IPS-NIHi11 (cell line): ENCODE data around the gene PTPRE.

ENCODE experiments used
- DNase-seq: peaks from one replicate; pipeline ENCODE4 v3.0.0; 2012; ENCODE audit warnings: mixed read lengths, low spot score

The PTPRE gene, protein sequence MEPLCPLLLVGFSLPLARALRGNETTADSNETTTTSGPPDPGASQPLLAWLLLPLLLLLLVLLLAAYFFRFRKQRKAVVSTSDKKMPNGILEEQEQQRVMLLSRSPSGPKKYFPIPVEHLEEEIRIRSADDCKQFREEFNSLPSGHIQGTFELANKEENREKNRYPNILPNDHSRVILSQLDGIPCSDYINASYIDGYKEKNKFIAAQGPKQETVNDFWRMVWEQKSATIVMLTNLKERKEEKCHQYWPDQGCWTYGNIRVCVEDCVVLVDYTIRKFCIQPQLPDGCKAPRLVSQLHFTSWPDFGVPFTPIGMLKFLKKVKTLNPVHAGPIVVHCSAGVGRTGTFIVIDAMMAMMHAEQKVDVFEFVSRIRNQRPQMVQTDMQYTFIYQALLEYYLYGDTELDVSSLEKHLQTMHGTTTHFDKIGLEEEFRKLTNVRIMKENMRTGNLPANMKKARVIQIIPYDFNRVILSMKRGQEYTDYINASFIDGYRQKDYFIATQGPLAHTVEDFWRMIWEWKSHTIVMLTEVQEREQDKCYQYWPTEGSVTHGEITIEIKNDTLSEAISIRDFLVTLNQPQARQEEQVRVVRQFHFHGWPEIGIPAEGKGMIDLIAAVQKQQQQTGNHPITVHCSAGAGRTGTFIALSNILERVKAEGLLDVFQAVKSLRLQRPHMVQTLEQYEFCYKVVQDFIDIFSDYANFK

DNA sequence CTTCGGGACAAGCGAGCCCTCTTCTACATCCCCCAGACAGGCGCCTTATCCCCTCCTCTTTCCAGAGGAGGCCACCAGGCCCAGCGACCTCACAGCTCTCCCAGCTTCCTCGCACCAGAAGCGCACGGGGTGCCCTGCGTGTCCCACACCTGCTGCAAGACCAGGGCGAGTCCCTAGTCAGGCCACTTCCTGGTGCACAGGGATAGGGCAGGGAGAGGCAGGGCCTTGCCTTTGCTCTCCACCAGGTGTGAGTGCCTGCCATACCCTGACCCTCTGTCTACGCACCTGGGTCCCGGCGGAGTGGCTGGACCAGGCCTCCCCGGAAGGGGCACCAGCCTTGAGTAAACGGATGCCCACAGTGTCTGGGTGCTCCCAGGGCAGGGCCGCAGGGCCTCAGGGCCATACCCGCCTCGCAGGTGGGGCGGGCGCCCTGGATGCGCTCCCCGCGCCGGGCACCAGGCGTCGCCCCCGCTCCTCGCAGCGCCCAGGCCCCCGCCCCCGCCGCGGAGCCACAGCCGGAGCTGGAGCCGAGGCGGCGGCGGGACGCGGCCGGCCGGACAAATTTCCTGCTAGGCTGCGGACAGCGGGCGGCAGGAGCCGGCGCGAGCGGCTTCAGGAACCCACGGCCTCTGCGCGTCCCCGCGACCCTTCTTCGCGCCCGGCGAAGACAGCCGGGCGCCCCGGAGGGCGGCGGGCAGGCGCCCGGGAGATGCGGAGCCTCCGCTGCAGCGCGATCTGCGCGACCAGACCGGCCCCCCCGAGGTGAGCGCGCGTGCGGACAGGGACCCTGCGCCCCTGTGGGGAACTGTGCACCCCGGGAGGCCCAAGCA lies at the start of gene PTPRE:
Gene PTPRE, plus strand, starts transcription at position 556 of the 830 bp plus-strand sequence. CDS start 133,779 bp downstream, outside the sequence.
- DNase-seq = peak; percentile 96

DNA sequence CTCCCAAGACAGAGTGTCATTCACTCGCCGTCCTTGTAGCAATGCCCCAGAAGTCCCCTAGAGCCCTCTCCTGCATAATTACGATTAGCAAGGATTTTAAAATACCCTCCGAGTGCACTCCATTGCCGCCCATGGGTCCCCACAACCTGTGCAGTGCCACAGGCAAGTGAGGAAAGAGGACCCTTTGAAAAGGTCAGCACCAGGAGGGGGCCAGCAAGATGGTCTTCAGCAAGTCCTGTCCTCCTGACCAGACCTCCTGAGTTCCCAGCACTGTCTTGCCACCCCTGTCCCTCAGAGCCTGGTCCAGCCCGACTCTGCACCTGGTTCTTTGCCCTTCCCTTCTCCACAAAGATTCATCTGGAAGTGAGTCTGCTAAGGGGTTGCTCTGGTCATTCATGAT lies 46.3 kb upstream of the PTPRE start:
- DNase-seq = no peak

DNA sequence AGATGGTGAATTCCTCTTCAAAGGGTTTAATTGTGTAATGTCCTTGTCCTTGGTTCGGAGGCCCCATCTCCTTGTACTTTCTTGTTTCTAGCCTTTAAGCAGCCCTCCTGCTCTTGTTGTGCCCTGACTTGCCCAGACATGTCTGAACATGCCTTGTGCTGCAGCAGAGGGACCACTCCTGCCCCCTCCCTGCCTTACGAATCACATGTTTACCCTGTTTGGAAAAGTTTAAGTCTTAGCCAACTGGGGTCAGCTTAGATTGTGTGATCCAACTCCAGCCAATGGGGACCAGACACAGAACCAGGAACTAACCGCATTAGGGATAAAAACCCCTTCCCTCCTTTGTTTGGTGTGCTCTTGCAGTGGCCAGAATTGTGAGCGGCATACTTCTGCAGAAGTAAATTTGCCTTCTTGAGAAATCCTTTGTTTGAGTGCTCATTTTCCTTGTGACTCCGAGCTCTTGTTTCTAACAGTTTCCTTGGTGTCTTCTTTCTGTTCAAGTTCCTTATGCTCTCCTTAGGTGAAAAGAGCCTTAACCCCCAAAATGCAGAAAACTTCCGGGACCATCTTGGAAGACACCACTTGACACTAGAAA lies 43.6 kb upstream of the PTPRE start:
- no peak for DNase-seq

DNA sequence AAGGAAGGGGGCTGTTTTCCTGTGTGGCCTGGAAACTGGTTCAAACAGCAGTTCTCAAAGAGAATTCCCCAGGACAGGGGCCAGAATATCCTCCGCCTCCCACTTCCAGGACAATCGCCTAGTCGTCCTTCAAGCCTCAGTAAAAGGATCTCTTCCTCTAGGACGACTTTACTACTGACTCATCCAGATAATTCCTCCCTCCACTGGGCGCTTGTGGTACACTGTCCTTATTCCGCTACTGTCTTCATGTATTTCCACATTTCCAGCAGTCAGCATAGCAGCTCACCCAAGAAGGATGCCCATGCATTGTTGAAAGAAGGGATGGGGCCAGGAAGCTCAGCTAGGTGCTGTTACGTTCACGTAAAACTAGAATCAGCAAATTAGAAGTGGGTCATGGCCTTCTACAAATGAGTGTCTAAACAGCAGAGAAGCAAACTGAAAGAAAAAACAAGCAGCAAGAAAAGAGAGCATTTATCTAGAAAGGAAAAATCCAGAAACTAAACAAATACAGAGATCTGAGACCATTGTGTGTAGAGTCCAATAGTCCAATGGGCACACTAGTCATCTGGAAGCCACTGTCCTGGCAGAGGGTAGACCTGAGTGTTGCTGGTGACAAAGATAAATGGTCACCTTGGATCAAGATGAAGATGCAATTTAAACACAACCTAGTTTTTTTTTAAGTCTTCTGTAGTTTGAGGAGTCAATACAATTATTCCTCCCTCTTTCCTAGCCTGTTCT lies 40.5 kb upstream of the PTPRE start:
- DNase-seq = no peak

DNA sequence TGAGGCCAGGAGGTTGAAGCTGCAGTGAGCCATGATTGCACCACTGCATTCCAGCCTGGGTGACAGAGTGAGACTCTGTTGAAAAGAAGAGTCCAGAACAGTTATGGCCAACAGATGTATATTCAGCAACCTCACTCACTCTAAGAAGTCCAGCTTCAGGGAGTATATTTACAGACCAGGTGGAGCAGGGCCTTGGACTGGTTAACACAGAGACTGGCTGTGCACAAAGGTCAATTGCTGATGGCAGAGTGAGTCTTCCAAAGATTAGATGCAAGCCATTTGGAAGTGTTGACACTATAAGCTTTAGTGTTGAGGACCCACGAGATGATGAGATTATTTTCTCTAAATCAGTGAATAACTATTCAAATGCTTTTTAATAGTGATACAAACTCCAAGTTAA lies 39.1 kb upstream of the PTPRE start:
- DNase-seq = no peak

DNA sequence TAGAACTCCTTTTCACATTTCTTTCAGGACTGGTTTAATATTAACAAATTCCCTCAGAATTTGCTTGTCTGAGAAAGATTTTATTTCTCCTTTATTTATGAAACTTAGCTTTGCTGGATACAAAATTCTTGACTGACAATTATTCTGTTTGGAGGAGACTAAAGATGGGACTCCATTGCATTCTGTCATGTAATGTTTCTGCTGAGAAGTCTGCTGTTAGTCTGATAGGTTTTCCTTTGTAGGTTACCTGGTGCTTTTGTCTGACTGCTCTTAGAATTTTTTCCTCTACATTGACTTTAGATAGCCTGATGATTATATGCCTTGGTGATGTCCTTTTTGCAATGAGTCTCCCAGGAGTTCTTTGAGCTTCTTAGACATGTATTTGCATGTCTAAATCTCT lies 37.6 kb upstream of the PTPRE start:
- DNase-seq = no peak

DNA sequence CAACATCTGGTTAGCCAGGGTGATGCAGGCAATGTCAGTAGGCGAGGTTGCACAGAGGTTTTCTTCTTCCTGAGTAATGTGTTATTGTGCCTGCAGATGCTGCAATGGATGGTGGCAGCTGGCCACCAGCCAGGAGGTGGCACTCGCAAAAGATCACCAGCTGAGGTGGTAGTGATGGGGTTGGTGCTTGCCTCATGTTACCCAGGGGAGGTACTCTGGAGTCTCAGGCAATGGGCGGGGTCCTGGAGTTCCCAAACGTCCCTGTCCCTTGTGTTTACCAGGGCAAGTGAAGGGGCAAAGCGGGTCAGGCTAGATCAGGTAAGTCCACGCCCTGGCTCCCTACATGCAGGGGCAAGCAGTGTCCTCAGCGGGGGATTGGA lies 35.3 kb upstream of the PTPRE start:
- no peak for DNase-seq

DNA sequence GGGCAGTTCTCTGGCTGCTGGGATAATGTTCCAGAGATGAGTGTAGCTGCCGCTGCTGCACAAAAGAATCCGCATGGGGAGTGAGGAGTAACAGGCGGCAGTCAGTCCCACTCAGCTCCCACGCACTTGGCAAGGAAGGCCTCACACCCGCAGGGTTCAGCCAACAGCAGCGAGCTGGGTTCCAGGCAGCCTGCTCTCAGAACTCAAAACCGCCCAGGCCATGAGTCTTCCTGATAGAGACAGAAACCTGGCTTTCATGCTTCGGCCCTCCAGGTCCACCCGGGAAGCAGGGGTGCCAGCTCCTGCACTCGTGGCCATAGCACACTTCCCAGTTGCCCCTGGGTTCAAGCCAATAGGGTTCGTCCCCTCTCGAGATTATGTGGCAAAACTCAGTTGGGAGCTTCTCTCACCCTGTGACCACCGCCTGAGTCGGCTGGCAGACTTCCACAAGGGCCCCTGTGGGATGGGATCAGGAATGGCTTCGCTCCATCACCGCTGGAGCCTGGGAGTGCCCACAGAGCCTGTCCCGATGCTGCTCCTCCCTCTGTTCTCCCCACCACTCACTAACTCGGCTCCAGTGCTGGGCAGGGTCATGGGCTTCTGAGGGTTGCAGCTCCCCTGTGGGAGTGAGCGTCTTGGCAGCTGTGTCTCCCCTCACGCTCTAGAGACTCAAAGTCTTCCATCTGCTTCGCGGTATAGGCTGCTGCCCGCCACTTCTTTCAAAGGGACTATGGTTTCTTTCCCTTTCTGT lies 34.7 kb upstream of the PTPRE start:
- DNase-seq = no peak

DNA sequence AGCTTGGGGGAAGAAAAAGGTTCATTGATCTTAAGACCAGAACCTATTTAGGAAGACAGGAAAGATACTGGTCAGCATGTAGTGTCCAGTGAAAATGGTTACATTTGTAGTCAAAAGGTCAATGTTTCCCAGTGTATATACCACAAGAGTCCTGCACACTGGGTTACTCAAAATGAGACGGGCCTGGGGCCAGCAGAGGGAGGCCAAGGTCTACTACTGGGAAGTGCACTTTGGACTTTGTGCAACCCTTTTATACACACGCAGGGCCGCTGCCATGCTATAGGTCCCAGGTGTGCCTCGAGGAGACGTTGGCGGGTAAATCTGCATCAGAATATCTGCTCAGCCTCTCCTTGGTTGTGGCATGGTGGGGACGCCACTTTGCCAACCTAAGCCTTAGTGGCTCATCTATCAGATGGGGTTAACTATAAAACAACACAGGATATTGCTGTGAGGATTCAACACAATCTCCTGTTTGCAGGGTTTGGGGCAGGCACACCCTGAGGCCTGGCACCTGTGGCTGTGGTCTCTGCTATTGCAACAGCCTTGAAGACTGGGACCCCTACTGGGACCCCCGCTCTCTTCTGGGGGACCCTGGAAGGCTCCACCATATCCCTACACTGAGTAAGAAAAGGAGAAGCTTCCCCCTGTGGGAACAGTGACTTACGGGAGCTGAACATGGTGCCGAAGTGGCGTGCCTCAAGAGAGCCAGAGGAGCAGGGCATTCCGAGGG lies 33.9 kb upstream of the PTPRE start:
- DNase-seq = no peak

DNA sequence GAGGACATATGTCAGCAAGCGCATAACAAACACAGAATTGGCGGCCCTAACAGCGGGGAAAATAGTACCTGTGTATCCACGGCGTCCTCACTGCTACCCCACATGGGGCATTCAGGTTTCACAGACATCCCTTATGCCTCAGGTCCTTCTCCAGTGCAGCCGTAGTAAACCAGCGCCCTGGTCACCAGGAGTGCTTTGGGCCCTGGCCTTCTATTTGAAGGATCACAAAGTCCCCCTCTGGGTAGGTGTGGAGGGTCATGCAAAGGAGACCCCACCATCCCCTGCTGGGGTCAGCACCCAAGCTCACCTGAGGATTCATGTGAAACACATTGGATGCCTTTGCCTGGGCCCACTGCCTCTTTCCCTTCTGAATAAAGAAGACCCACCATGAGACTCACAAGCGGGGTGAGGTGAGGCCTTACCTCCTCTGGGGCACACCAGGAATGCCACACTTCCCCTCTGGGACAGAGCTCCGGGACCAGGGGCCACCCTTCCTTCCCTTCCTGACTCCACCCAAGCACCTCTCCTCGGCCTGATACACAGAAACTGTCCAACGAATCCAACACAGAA lies 32.9 kb upstream of the PTPRE start:
- no peak for DNase-seq

DNA sequence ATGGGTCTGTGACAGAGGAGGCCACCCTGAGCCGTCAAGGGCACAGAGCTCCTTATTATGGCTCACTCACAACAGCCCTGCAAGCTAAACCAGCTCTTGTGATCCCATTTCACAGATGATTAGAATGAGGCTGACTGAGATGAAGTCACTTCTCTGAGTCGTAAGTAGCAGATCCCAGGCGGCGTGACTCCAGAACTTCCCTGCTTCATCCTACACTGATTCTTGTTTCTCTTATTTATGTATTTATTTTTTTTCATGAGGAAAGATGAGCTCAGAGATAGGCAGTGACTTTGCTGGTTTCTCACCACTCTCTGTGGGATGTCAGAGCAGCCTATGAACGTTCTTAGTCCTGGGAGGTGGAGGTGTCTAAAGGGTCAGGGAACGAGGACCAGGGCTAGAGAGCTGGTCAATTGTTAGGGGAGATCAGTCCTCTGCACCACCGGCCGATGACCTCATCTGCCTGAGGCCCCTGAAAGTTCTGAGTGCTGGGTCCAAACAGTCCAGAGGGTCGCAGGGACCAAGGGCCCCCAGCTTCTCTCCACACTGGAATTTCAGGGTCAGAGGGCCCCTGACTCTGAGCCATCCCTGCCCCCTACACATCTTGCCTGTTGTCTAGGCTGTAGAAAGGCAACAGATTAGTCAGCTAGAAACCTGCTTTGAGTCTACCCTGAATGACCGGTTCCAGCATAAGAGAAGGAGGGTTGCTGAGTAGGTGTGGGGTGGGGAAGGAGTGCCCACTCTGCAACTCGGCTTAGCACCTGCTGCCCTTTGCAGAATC lies 32.0 kb upstream of the PTPRE start:
- no peak for DNase-seq

DNA sequence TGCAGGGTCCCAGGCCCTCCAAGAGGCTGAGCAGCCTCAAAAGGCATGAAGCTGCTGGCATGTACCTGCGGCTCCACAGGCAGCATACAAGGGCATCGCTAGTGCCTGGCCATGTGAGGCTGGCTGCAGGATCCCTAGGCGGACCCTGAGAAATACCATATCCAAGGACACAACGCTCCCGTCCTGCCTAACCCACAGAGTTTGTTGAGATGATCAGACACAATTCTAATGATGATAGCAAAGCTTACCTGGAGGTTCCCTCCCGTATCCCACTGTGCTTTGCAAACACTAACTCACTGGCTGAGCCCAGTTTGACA lies 31.5 kb upstream of the PTPRE start:
- DNase-seq = no peak

DNA sequence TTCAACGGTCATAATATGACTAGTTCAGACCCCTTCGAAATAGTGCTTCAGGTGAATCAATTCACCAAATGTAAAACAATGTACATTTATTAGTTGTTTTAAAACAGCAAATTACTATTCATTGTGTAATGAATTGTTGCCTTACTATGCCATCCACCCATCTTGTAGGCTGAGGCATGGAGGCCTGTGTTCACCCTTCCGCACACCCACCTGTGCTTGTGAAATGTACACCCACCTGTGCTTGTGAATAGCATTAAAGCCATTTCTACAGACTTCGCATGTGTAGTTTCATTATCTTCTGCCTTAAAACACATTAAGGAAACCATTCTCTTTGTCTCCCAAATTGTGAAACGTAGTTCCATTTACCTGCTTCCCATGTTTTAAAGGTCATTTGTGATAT lies 31.0 kb upstream of the PTPRE start:
- DNase-seq = no peak

DNA sequence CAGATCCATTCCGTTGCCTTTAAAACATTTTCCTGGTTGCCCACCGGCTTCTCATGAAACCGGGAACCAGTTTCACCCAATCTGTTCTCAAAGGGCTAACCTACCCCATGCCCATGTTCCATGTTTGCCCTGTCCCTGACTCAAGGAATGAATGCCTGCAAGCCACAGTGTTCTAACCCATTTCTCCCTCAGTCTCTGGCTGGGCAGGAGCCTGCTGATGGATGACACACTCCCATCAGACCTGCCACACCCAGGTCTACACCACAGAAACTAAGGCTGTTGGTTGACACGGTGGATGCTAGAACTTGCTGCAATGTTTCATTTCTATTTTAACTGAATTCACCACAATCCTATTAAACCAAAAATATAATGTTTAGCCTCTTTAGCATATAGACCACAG lies 29.8 kb upstream of the PTPRE start:
- DNase-seq = no peak

DNA sequence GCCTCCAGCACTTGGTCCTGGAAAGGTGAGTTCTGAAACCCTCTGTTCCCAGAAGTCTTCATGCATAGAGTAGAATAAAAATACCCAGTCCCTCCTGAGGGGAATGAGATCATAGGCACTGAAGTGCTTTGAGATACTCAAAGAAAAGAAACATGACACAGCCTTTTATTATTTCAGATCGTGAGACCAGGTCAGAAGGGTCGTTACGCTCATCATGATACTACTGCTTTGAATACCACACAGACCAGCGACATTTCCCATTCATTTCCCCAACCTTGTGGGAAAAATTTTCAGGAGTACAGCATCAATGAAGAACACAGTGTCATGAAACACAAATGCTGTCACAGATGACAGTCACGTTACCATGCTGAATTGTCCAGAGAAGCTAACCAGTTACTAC lies 29.2 kb upstream of the PTPRE start:
- no peak for DNase-seq

DNA sequence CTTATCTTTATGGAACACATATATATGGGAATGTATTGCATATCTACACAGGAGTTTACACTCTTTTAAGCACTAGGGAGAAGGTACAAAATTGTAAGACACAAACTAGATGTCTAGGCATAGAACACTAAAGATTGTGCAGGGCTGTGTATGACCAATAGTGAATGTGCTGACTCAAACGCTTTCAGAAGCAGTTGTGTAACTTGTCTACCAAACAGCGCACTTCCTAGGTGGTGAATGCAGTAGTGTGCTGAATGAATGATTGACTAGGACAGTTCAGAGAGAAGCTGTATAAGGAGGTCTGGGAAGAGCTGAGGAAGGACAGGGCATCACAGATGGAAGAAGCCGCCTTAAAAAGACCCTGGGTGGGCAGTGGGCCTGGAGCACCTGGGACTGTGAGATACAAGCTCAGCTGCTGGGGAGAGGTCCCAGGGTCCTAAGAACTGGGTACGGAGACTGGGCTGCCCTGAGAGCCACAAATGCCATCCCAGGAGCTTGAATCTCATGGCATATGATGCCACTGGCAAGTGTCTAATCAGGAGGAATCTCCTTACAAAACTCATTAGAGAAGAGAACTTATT lies 28.3 kb upstream of the PTPRE start:
- no peak for DNase-seq

DNA sequence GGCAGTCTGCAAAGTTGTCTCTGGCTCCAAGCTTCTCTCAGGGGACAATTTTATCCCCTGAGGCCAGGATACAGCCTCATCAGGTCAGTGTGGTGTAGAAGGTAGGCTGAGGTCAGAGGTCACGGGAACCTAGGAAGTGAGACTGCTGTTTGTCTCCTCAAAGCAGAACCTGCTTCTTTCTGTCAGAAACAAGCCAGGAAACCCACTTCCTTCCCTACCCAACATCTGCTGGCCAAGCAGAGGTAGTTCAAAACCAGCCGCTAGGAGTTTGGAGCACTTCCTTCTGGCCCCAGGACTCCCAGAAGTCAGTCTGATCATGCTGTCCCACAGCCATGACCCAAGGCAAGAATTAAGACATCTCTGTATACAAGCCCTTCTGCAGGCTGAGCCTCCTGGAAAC lies 26.3 kb upstream of the PTPRE start:
- DNase-seq = no peak

DNA sequence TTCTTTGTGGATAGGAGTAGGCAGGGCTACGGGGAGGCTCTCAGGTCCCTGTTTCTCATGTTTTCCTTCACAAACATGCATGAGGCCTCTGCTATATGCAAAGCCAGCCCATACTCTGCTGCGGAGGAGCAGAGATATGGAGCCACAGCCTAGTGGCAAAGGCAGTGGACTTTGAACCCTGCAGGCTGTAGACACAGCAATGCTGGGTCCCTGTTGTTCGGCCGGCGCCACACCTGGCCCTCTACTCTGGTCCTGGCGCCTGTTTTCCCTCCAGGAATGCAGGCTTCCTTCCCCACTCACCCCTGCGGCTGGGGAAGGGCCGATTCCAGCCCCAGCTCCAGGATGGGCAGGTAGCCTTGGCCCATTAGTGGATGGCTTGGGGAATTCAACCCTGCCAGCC lies 25.6 kb upstream of the PTPRE start:
- no peak for DNase-seq

DNA sequence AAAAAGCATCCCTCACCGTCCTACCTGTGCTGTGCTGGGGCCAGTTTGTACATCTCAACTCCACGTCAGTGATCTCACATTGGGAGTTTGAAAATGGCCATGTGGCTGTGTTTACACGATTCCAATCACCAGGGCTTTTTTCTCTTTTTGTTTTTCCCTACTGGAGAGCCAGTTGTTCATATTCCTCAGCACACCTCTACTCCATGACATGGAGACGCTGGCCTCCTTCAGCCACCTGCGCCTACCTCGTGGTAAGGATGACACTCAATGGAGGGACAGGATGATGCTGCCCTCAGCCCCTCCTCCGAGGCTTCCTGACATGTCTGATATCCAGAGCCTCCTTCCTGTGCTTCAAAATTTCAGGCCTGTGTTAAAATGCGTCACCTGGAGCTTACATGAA lies 24.5 kb upstream of the PTPRE start:
- DNase-seq = no peak
